SK-N-SH (cell line): ENCODE results near the gene LDB1. TPM values are rescaled to one million over a fixed set of nuclear protein-coding genes. Genes with fewer than 3 reads are reported as not detected.

Source experiments
- CTCF ChIA-PET: fragments of 300-600, 350-600 bp; formaldehyde crosslinking; extraction: SDS; loops from one replicate; lab custom pipeline; 2021; lab: Yijun Ruan, JAX
- POLR2A ChIA-PET: fragments of 350-600 bp; sonication (Branson Sonifier 250); formaldehyde crosslinking; extraction: SDS; loops from one replicate; lab custom pipeline; 2020; ENCODE audit warnings: antibody characterized with exemption, inconsistent platforms; lab: Yijun Ruan, JAX
- DNase-seq: peaks from one replicate; pipeline ENCODE4 v3.0.0; 2012
- H2AFZ ChIP-seq: fragments of 200-600 bp; sonication (generic); 2 replicates; pipeline ENCODE4 v1.8.1; 2016; ENCODE audit warnings: antibody characterized with exemption, mild to moderate bottlenecking, low read depth
- H3F3A ChIP-seq: fragments of 200-600 bp; sonication (generic); replicated peaks from 2 replicates; pipeline ENCODE3; 2016; ENCODE audit warnings: antibody characterized with exemption, mild to moderate bottlenecking; ENCODE audit not compliant: insufficient read depth
- H3K27ac ChIP-seq, 2 experiments: fragments of 200-500 bp in 1 of 2; fragments of 200-600 bp in 1 of 2; sonication (Bioruptor generic) in 1 of 2; sonication (generic), shearing (Covaris generic) in 1 of 2; 2 replicates each; pipeline versions ENCODE4 v1.5.1 to v1.6.1; 2014 to 2016; ENCODE audit warnings: low read depth in 2 of 2, inconsistent platforms in 1 of 2, low read length in 1 of 2, mild to moderate bottlenecking in 1 of 2, mixed read lengths in 1 of 2
- H3K27me3 ChIP-seq: fragments of 200-600 bp; sonication (generic), shearing (Covaris generic); 2 replicates; pipeline ENCODE4 v1.6.1; 2016; ENCODE audit warnings: mixed run types; ENCODE audit not compliant: insufficient read depth
- H3K36me3 ChIP-seq, 2 experiments: fragments of 200-500 bp in 1 of 2; fragments of 200-600 bp in 1 of 2; sonication (Bioruptor generic) in 1 of 2; sonication (generic) in 1 of 2; replicated peaks in 1 of 2; 2 replicates each; pipeline versions ENCODE3 to v1.5.1; 2014 to 2016; ENCODE audit warnings: low read length in 1 of 2, mild to moderate bottlenecking in 1 of 2; ENCODE audit not compliant: insufficient read depth in 2 of 2, control insufficient read depth in 1 of 2
- H3K4me1 ChIP-seq, 2 experiments: fragments of 200-500 bp in 1 of 2; fragments of 200-600 bp in 1 of 2; sonication (Bioruptor generic) in 1 of 2; sonication (generic), shearing (Covaris generic) in 1 of 2; 2 replicates each; pipeline versions ENCODE4 v1.5.1 to v1.6.1; 2014 to 2016; ENCODE audit warnings: low read depth in 1 of 2, low read length in 1 of 2, mixed run types in 1 of 2; ENCODE audit not compliant: insufficient read depth in 2 of 2, control insufficient read depth in 1 of 2
- H3K4me2 ChIP-seq: fragments of 200-600 bp; sonication (generic), shearing (Covaris generic); 2 replicates; pipeline ENCODE4 v1.6.1; 2017; ENCODE audit warnings: mixed run types
- H3K4me3 ChIP-seq, 2 experiments: fragments of 200-500 bp in 1 of 2; fragments of 200-600 bp in 1 of 2; sonication (Bioruptor generic) in 1 of 2; sonication (generic), shearing (Covaris generic) in 1 of 2; 2 replicates each; pipeline versions ENCODE4 v1.5.1 to v1.8.1; 2014 to 2016; ENCODE audit warnings: low read depth in 2 of 2, inconsistent platforms in 1 of 2, low read length in 1 of 2, mild to moderate bottlenecking in 1 of 2, mixed read lengths in 1 of 2, moderate library complexity in 1 of 2
- H3K79me2 ChIP-seq: fragments of 200-600 bp; sonication (generic); 2 replicates; pipeline ENCODE4 v1.8.1; 2017; ENCODE audit warnings: mild to moderate bottlenecking; ENCODE audit not compliant: insufficient read depth
- H3K9ac ChIP-seq: fragments of 200-600 bp; sonication (generic); 2 replicates; pipeline ENCODE4 v1.6.1; 2017; ENCODE audit warnings: mixed run types
- H3K9me2 ChIP-seq: fragments of 200-600 bp; sonication (generic); 2 replicates; pipeline ENCODE4 v1.6.1; 2017; ENCODE audit warnings: mixed run types
- H3K9me3 ChIP-seq: fragments of 200-600 bp; sonication (generic); 2 replicates; pipeline ENCODE4 v1.6.1; 2017; ENCODE audit warnings: mixed run types, mild to moderate bottlenecking, moderate library complexity
- H4K20me1 ChIP-seq: fragments of 200-600 bp; sonication (generic); 2 replicates; pipeline ENCODE4 v1.6.1; 2017; ENCODE audit warnings: mild to moderate bottlenecking, mixed run types; ENCODE audit not compliant: insufficient read depth
- CHD2 ChIP-seq: fragments of 150-350 bp; IDR thresholded peaks from 2 replicates; pipeline ENCODE4 v1.6.1; 2018; ENCODE audit warnings: low read length; ENCODE audit not compliant: partially characterized antibody
- EP300 ChIP-seq, 2 experiments: IDR thresholded peaks; 2 replicates each; pipeline versions ENCODE4 v1.4.0 to v1.6.1; 2012; ENCODE audit warnings: borderline replicate concordance in 1 of 2, low read depth in 1 of 2, low read length in 1 of 2
- FOXM1 ChIP-seq: IDR thresholded peaks from 2 replicates; pipeline ENCODE4 v1.4.0; 2012; ENCODE audit warnings: low read depth, mild to moderate bottlenecking
- GABPA ChIP-seq: IDR thresholded peaks from 2 replicates; pipeline ENCODE4 v1.4.0; 2012; ENCODE audit warnings: low read depth, mild to moderate bottlenecking
- JUND ChIP-seq: IDR thresholded peaks from 2 replicates; pipeline ENCODE4 v1.4.0; 2012
- MAX ChIP-seq: IDR thresholded peaks from 2 replicates; pipeline ENCODE4 v1.4.0; 2012; ENCODE audit warnings: low read depth
- MEF2A ChIP-seq: IDR thresholded peaks from 2 replicates; pipeline ENCODE4 v1.4.0; 2012; ENCODE audit warnings: low read depth, borderline replicate concordance
- NRF1 ChIP-seq: IDR thresholded peaks from 2 replicates; pipeline ENCODE4 v1.6.1; 2012; ENCODE audit warnings: low read depth, mild to moderate bottlenecking, low read length
- POLR2AphosphoS5 ChIP-seq: IDR thresholded peaks from 2 replicates; pipeline ENCODE4 v1.6.1; 2012; ENCODE audit warnings: low read depth, low read length
- RCOR1 ChIP-seq: fragments of 150-350 bp; IDR thresholded peaks from 2 replicates; pipeline ENCODE4 v1.6.1; 2017; ENCODE audit warnings: antibody characterized with exemption, low read length
- TAF1 ChIP-seq: IDR thresholded peaks from 2 replicates; pipeline ENCODE4 v1.6.1; 2012; ENCODE audit warnings: low read depth, mild to moderate bottlenecking, low read length, moderate library complexity, borderline replicate concordance
- TCF12 ChIP-seq: IDR thresholded peaks from 2 replicates; pipeline ENCODE4 v1.4.0; 2012
- TEAD4 ChIP-seq: IDR thresholded peaks from 2 replicates; pipeline ENCODE4 v1.4.0; 2012; ENCODE audit warnings: mild to moderate bottlenecking, borderline replicate concordance; ENCODE audit not compliant: insufficient read depth
- YY1 ChIP-seq: IDR thresholded peaks from 2 replicates; pipeline ENCODE4 v1.4.0; 2012; ENCODE audit warnings: low read depth, mild to moderate bottlenecking
- ZBTB33 ChIP-seq: IDR thresholded peaks from 2 replicates; pipeline ENCODE4 v1.4.0; 2012; ENCODE audit warnings: low read depth, borderline replicate concordance
- WGBS: methylation state at CpG from one replicate; pipeline ENCODE4 v1.1.6; 2017; ENCODE audit warnings: low lambda C conversion rate; 5-methylcytosine and 5-hydroxymethylcytosine counted together
- polyA plus RNA-seq, 3 experiments: library from polyadenylated mRNA; depleted of rRNA; stranded (reverse); fragments of >200 nt; gene quantifications; 2 replicates each; pipeline ENCODE4 v1.2.3, GENCODE V29; 2012
- TF ChIP-seq, protein P1 (sequence below): fragments of 150-350 bp; IDR thresholded peaks from 2 replicates; pipeline ENCODE4 v1.6.1; 2017; ENCODE audit warnings: antibody characterized with exemption, low read length, low read depth, borderline replicate concordance

LDB1 gene
- polyA plus RNA-seq, 1 of the 3 experiments (the other 2 are of a cell fraction), result 85.9 TPM

DNA sequence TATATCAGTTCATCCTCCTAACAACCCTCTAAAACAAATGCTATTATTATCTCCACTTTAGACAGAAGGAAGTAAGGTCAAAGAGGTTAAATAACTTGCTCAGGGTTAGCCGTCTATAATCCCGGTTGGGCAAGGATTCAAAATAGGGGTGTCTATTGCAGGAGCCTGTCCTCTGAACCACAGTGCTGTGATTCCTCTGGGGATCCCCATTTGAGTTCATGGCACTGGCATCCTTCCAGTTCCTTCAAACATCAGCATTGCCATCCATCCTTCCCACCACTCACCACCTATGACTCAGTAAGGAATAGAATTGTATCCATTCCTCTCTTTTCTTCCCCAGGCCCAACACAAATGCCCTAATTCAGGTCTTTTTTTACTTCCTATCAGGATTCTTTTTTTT, 29.4 kb downstream of the LDB1 start (continued):
- TF ChIP-seq ZBTB33, result no peak
- no peak for TF ChIP-seq GABPA
- no peak for TF ChIP-seq NRF1
- TF ChIP-seq FOXM1, result no peak
- no peak for TF ChIP-seq TEAD4

DNA sequence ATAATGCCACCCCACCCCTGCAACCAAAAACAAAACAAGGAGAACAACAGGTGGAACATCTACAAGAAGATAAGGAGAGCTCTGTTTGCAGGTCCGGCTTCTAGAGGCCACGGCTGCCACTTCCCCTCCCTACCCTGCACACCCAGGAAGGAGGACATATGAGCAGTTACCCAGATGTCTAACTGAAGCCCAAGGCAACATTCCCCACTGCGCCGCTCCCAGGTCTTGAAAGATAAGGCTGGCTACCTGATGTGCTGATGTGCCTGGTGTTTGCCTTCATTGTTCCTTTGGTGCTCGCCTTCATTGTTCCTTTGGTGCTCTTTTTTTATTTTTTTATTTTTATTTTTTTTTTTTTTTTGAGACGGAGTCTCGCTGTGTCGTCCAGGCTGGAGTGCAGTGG, 34.0 kb downstream of the LDB1 start:
- H4K20me1 ChIP-seq, result no peaks in the 10 kb centered on the region
- no peak overlapping the region for H3K4me3 ChIP-seq
- 92% methylated on average over 8 of the region's 8 CpGs for WGBS
- no peaks in the 10 kb centered on the region for H3K36me3 ChIP-seq
- ChIA-PET POLR2A (no interaction called here), CTCF (interaction anchor here (1.6 kb wide), 1 partner anchor 13 kb away, joined by 9 read pairs; no protein-coding TSS in a partner anchor)
- H3K4me1 ChIP-seq, result no peaks in the 10 kb centered on the region
- H3K4me2 ChIP-seq, result no peak overlapping the region
- no peaks in the 10 kb centered on the region for H3K9me3 ChIP-seq
- no peaks in the 10 kb centered on the region for H3K9me2 ChIP-seq
- no peaks in the 10 kb centered on the region for H3F3A ChIP-seq
- no peak overlapping the region for H2AFZ ChIP-seq
- no peaks in the 10 kb centered on the region for H3K27me3 ChIP-seq
- H3K27ac ChIP-seq, result no peak overlapping the region
- no peak overlapping the region for H3K9ac ChIP-seq
- no peak for DNase-seq
- H3K79me2 ChIP-seq, result no peaks in the 10 kb centered on the region
- no peak for TF ChIP-seq POLR2AphosphoS5
- no peak for TF ChIP-seq TEAD4
- no peak for TF ChIP-seq MEF2A
- no peak for TF ChIP-seq NRF1
- no peak for TF ChIP-seq EP300 (IDR thresholded peaks at IDR 0.05; ENCODE audit: borderline replicate concordance in 1 of 2, low read depth in 1 of 2, low read length in 1 of 2)
- no peak for TF ChIP-seq TAF1

- 85% methylated on average over 3 of the region's 3 CpGs for WGBS
- no peaks in the 10 kb centered on the region for H3K79me2 ChIP-seq
- no peaks in the 10 kb centered on the region for H3K4me1 ChIP-seq
- no peaks in the 10 kb centered on the region for H3K9me3 ChIP-seq
- ChIA-PET POLR2A (interaction anchor here (1.1 kb wide), 1 partner anchor 13 kb away, joined by 3 read pairs; no protein-coding TSS in a partner anchor), CTCF (interaction anchor here (1.5 to 1.6 kb wide), 2 partner anchors 13 to 26 kb away, joined by 3 to 9 read pairs; no protein-coding TSS in a partner anchor)
- H3F3A ChIP-seq, result no peaks in the 10 kb centered on the region
- H2AFZ ChIP-seq, result no peak overlapping the region
- no peak overlapping the region for H3K4me3 ChIP-seq
- no peak overlapping the region for H3K9ac ChIP-seq
- H3K27ac ChIP-seq, result no peak overlapping the region
- H4K20me1 ChIP-seq, result no peaks in the 10 kb centered on the region
- no peaks in the 10 kb centered on the region for H3K27me3 ChIP-seq
- no peak overlapping the region for H3K4me2 ChIP-seq
- H3K36me3 ChIP-seq, result no peaks in the 10 kb centered on the region
- DNase-seq, result no peak
- H3K9me2 ChIP-seq, result no peaks in the 10 kb centered on the region
- TF ChIP-seq TEAD4 (no peak), TCF12 (no peak), FOXM1 (no peak), MAX (no peak), YY1 (no peak), EP300 (IDR thresholded peaks at IDR 0.05; ENCODE audit: borderline replicate concordance in 1 of 2, low read depth in 1 of 2, low read length in 1 of 2) (no peak), CHD2 (no peak), JUND (no peak), ZBTB33 (no peak), RCOR1 (no peak), TAF1 (no peak)
- TF ChIP-seq, protein P1, sequence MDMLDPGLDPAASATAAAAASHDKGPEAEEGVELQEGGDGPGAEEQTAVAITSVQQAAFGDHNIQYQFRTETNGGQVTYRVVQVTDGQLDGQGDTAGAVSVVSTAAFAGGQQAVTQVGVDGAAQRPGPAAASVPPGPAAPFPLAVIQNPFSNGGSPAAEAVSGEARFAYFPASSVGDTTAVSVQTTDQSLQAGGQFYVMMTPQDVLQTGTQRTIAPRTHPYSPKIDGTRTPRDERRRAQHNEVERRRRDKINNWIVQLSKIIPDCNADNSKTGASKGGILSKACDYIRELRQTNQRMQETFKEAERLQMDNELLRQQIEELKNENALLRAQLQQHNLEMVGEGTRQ, result no peak
Observed at GRCh38 chr10:102085336-102085735, 34.8 kb downstream of the LDB1 start.
